Progenitor cell of endocrine pancreas (in vitro differentiated cells): ENCODE results near the gene SMARCAD1. TPM values are rescaled to one million over a fixed set of nuclear protein-coding genes. Genes with fewer than 3 reads are reported as not detected.

Experiments
- DNase-seq: peaks from one replicate; pipeline ENCODE4 v3.0.0; 2021; ENCODE audit warnings: low spot score; ENCODE audit not compliant: unreplicated experiment
- H3K27ac Mint-ChIP-seq: 2 replicates; pipeline ENCODE4 v1.8.0; 2021; ENCODE audit warnings: mild to moderate bottlenecking, moderate library complexity, mixed read lengths
- H3K27me3 Mint-ChIP-seq: 2 replicates; pipeline ENCODE4 v1.8.0; 2021; ENCODE audit warnings: mixed read lengths
- H3K36me3 Mint-ChIP-seq: 2 replicates; pipeline ENCODE4 v1.8.0; 2022; ENCODE audit warnings: mixed read lengths; ENCODE audit not compliant: insufficient read depth
- H3K4me1 Mint-ChIP-seq: 2 replicates; pipeline ENCODE4 v1.8.0; 2021; ENCODE audit warnings: low read depth, mixed read lengths
- H3K4me3 Mint-ChIP-seq: 2 replicates; pipeline ENCODE4 v1.8.0; 2021; ENCODE audit warnings: low read depth, mild to moderate bottlenecking, moderate library complexity, mixed read lengths
- H3K9me3 Mint-ChIP-seq: 2 replicates; pipeline ENCODE4 v1.8.0; 2021; ENCODE audit warnings: low read depth, mixed read lengths
- CTCF ChIP-seq: fragments of 200-600 bp; sonication (generic); IDR thresholded peaks from one replicate; pipeline ENCODE4 v1.5.0; 2021; ENCODE audit warnings: antibody characterized with exemption, mild to moderate bottlenecking; ENCODE audit not compliant: unreplicated experiment
- total RNA-seq: library from RNA; stranded (reverse); gene quantifications from 2 replicates; pipeline ENCODE4 v1.2.1, GENCODE V29; 2021

The SMARCAD1 gene
- total RNA-seq, 1 donor from 2014 or later: 74.9 TPM

DNA sequence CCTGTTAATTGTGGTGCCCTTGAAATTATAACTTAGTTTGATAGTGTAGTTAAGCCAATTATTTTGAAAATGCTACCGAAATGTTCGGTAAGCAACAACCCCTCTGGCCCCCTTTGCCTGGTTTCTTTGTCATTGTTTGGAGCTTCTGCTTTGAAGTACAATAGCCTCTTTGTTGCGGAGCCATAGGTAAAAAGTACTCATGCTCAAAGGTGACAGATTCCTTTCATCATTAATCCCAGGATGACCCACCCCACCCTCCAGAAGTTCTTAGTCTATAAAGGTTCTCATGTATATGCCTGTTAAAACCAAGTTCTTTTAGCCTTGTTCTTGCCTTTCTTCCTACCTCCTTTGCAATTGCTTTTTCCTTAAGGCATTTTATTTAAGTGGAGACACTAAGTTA is 42.4 kb upstream of the SMARCAD1 start:
- no peaks in the 10 kb centered on the region for H3K36me3 Mint-ChIP-seq
- no peak for DNase-seq
- peak overlapping the region; percentile 53 for H3K27ac Mint-ChIP-seq
- no peak for TF ChIP-seq CTCF
- no peak overlapping the region for H3K4me3 Mint-ChIP-seq
- peaks cover 4% of the 10 kb centered on the region for H3K9me3 Mint-ChIP-seq
- no peaks in the 10 kb centered on the region for H3K27me3 Mint-ChIP-seq
- H3K4me1 Mint-ChIP-seq: peaks cover 4% of the 10 kb centered on the region

DNA sequence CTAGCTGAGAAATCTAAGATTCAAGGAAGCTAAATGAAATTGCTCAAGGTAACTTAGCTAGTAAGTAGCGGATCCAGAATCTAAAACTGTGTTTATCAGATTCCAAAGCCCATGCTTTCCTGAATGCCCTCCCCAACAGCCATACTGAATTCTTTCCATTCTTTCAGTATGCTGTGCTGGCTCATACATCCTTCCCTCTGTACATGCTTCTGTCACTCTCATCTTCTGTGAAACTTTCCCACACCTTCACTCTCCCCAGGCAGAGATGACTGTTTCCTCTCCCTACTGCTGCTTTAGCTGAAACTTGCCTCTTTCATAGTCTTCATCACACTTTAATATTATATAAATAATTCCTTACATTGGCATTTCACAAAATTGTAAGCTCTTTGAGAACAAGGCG is 39.3 kb upstream of the SMARCAD1 start:
- H3K4me1 Mint-ChIP-seq: peaks cover 4% of the 10 kb centered on the region
- no peak overlapping the region for H3K4me3 Mint-ChIP-seq
- H3K27me3 Mint-ChIP-seq: no peaks in the 10 kb centered on the region
- peaks cover 11% of the 10 kb centered on the region for H3K9me3 Mint-ChIP-seq
- TF ChIP-seq CTCF: no peak
- H3K36me3 Mint-ChIP-seq: peaks cover 1% of the 10 kb centered on the region
- no peak overlapping the region for H3K27ac Mint-ChIP-seq
- DNase-seq: no peak

- H3K27ac Mint-ChIP-seq: no peak overlapping the region
- no peaks in the 10 kb centered on the region for H3K27me3 Mint-ChIP-seq
- H3K36me3 Mint-ChIP-seq: peaks cover 1% of the 10 kb centered on the region
- peaks cover 11% of the 10 kb centered on the region for H3K9me3 Mint-ChIP-seq
- TF ChIP-seq CTCF: no peak
- no peak for DNase-seq
- H3K4me3 Mint-ChIP-seq: no peak overlapping the region
- H3K4me1 Mint-ChIP-seq: peaks cover 4% of the 10 kb centered on the region
Observed at GRCh38 chr4:94169803-94170372, 37.8 kb upstream of the SMARCAD1 start.

DNA sequence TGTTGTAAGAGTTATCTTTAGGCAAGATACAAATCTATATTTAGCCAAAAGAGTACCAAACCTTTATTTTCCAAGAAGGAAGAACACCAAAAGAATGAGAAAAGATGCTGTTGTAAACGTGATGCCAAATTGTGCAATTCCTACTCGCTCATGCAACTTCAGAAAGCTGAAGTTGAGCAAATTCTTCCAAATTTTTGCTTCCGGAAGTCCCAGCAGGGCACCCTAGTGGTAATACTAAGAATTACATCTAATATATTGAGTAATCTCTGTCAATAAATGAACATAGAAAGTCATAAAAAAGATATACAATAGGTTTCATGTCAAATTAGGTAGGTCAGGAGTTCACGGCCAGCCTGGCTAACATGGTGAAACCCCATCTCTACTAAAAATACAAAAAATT is 36.0 kb upstream of the SMARCAD1 start:
- H3K27ac Mint-ChIP-seq: no peak overlapping the region
- TF ChIP-seq CTCF: peak; percentile 47
- peaks cover 1% of the 10 kb centered on the region for H3K36me3 Mint-ChIP-seq
- H3K4me1 Mint-ChIP-seq: peaks cover 7% of the 10 kb centered on the region
- no peak for DNase-seq
- no peaks in the 10 kb centered on the region for H3K27me3 Mint-ChIP-seq
- H3K4me3 Mint-ChIP-seq: no peak overlapping the region
- H3K9me3 Mint-ChIP-seq: peaks cover 11% of the 10 kb centered on the region

GRCh38 chr4:94175553-94176261 is 32.0 kb upstream of the SMARCAD1 start:
- peak overlapping the region; percentile 0 for H3K27ac Mint-ChIP-seq
- H3K4me1 Mint-ChIP-seq: peaks cover 7% of the 10 kb centered on the region
- no peak overlapping the region for H3K4me3 Mint-ChIP-seq
- no peak for DNase-seq
- no peak for TF ChIP-seq CTCF
- H3K27me3 Mint-ChIP-seq: no peaks in the 10 kb centered on the region
- H3K36me3 Mint-ChIP-seq: peaks cover 1% of the 10 kb centered on the region
- H3K9me3 Mint-ChIP-seq: peaks cover 7% of the 10 kb centered on the region
